Glutamatergic neuron (in vitro differentiated cells): Measurements from ENCODE around the gene OLA1. TPM values are rescaled to one million over a fixed set of nuclear protein-coding genes. Genes with fewer than 3 reads are reported as not detected.

Experiments
- DNase-seq: peaks from one replicate; pipeline ENCODE4 v3.0.0; 2022
- H3K27ac Mint-ChIP-seq: one replicate; pipeline ENCODE4 v1.8.0; 2020; ENCODE audit warnings: mild to moderate bottlenecking, mixed read lengths, inconsistent platforms; ENCODE audit not compliant: unreplicated experiment
- H3K27me3 Mint-ChIP-seq: one replicate; pipeline ENCODE4 v1.8.0; 2020; ENCODE audit warnings: mild to moderate bottlenecking, moderate library complexity, mixed read lengths, inconsistent platforms; ENCODE audit not compliant: unreplicated experiment
- H3K36me3 Mint-ChIP-seq: one replicate; pipeline ENCODE4 v1.8.0; 2020; ENCODE audit warnings: mild to moderate bottlenecking, mixed read lengths, inconsistent platforms; ENCODE audit not compliant: unreplicated experiment
- H3K4me1 Mint-ChIP-seq: one replicate; pipeline ENCODE4 v1.8.0; 2020; ENCODE audit warnings: mild to moderate bottlenecking, low read depth, mixed read lengths, inconsistent platforms; ENCODE audit not compliant: unreplicated experiment
- H3K4me3 Mint-ChIP-seq: one replicate; pipeline ENCODE4 v1.8.0; 2020; ENCODE audit warnings: mild to moderate bottlenecking, mixed read lengths, inconsistent platforms; ENCODE audit not compliant: unreplicated experiment
- H3K9me3 Mint-ChIP-seq: one replicate; pipeline ENCODE4 v1.8.0; 2020; ENCODE audit warnings: mild to moderate bottlenecking, moderate library complexity, mixed read lengths, inconsistent platforms; ENCODE audit not compliant: unreplicated experiment
- CTCF ChIP-seq: fragments of 200-600 bp; sonication (generic); IDR thresholded peaks from one replicate; pipeline ENCODE4 v1.5.0; 2021; ENCODE audit not compliant: partially characterized antibody, unreplicated experiment
- total RNA-seq: library from RNA; stranded (reverse); fragmentation: NEBNext Ultra II Directional; extraction: Animal tissue kit (Norgen Biotek cat#: 25700); gene quantifications from one replicate; pipeline ENCODE4 v1.2.1, GENCODE V29; 2021; ENCODE audit not compliant: unreplicated experiment

OLA1 gene
- total RNA-seq, 1 donor from 2014 or later, result 96.2 TPM

- no peak for DNase-seq
Measured at GRCh38 chr2:174051068-174051467, 197.3 kb downstream of the OLA1 start.

GRCh38 chr2:174049895-174050294 lies 198.4 kb downstream of the OLA1 start:
- Mint-ChIP-seq H3K4me1 (peaks cover 12% of the 10 kb centered on the region), H3K4me3 (no peak overlapping the region), H3K27ac (no peak overlapping the region), H3K27me3 (no peaks in the 10 kb centered on the region), H3K36me3 (no peaks in the 10 kb centered on the region), H3K9me3 (no peaks in the 10 kb centered on the region)
- no peak for DNase-seq
- TF ChIP-seq CTCF, result no peak

More at GRCh38 chr2:174051068-174051467, 197.3 kb downstream of the OLA1 start:
- no peak overlapping the region for H3K4me3 Mint-ChIP-seq
- H3K36me3 Mint-ChIP-seq, result peaks cover 6% of the 10 kb centered on the region
- H3K27ac Mint-ChIP-seq, result no peak overlapping the region
- peaks cover 12% of the 10 kb centered on the region for H3K4me1 Mint-ChIP-seq
- H3K9me3 Mint-ChIP-seq, result no peaks in the 10 kb centered on the region
- TF ChIP-seq CTCF, result no peak
- H3K27me3 Mint-ChIP-seq, result no peaks in the 10 kb centered on the region

- no peak overlapping the region for H3K4me3 Mint-ChIP-seq
- H3K27ac Mint-ChIP-seq, result no peak overlapping the region
- no peaks in the 10 kb centered on the region for H3K27me3 Mint-ChIP-seq
- no peaks in the 10 kb centered on the region for H3K9me3 Mint-ChIP-seq
- H3K4me1 Mint-ChIP-seq, result peaks cover 7% of the 10 kb centered on the region
- no peak for TF ChIP-seq CTCF
- no peaks in the 10 kb centered on the region for H3K36me3 Mint-ChIP-seq
- no peak for DNase-seq
Measured at GRCh38 chr2:174048243-174048642, 200.1 kb downstream of the OLA1 start.

- H3K36me3 Mint-ChIP-seq, result no peaks in the 10 kb centered on the region
- DNase-seq, result no peak
- H3K9me3 Mint-ChIP-seq, result no peaks in the 10 kb centered on the region
- TF ChIP-seq CTCF, result no peak
- H3K4me1 Mint-ChIP-seq, result peaks cover 7% of the 10 kb centered on the region
- no peak overlapping the region for H3K27ac Mint-ChIP-seq
- no peaks in the 10 kb centered on the region for H3K27me3 Mint-ChIP-seq
- no peak overlapping the region for H3K4me3 Mint-ChIP-seq
Measured at GRCh38 chr2:174047746-174048145, 200.6 kb downstream of the OLA1 start.

GRCh38 chr2:174046172-174046571 lies 202.2 kb downstream of the OLA1 start:
- H3K27ac Mint-ChIP-seq, result no peak overlapping the region
- H3K9me3 Mint-ChIP-seq, result no peaks in the 10 kb centered on the region
- H3K4me1 Mint-ChIP-seq, result no peaks in the 10 kb centered on the region
- H3K36me3 Mint-ChIP-seq, result no peaks in the 10 kb centered on the region
- DNase-seq, result no peak
- TF ChIP-seq CTCF, result no peak
- no peaks in the 10 kb centered on the region for H3K27me3 Mint-ChIP-seq
- H3K4me3 Mint-ChIP-seq, result no peak overlapping the region
